Measurements from ENCODE around the gene GNG8.

DNA sequence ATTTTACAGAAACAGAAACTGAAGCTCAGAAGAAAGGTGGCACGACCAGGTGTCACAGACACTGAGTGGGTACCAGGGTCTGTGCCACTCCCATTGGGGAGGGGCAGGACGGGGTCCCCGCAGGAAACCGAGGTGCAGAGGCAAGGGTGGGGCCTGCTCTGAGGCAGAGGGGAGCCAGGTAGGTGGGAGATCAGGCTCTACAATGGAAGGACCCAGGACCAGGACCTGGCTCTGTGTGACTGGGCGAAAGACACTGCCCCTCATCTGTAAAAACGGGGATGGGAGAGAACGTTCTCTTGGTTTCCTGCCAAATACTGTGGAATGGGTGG is 13.9 kb downstream of the GNG8 start:
- TF ChIP-seq, protein P1, sequence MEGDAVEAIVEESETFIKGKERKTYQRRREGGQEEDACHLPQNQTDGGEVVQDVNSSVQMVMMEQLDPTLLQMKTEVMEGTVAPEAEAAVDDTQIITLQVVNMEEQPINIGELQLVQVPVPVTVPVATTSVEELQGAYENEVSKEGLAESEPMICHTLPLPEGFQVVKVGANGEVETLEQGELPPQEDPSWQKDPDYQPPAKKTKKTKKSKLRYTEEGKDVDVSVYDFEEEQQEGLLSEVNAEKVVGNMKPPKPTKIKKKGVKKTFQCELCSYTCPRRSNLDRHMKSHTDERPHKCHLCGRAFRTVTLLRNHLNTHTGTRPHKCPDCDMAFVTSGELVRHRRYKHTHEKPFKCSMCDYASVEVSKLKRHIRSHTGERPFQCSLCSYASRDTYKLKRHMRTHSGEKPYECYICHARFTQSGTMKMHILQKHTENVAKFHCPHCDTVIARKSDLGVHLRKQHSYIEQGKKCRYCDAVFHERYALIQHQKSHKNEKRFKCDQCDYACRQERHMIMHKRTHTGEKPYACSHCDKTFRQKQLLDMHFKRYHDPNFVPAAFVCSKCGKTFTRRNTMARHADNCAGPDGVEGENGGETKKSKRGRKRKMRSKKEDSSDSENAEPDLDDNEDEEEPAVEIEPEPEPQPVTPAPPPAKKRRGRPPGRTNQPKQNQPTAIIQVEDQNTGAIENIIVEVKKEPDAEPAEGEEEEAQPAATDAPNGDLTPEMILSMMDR (conservative IDR thresholded peaks at IDR 0.05; ENCODE audit: low read depth in 2 of 2), result no peak
- TF ChIP-seq EZH2phosphoT487 (IDR thresholded peaks at IDR 0.05; ENCODE audit: unreplicated experiment), result no peak
- no peak for TF ChIP-seq STAT1 (IDR thresholded peaks at IDR 0.05; ENCODE audit: unreplicated experiment)
- no peak for TF ChIP-seq JUNB (IDR thresholded peaks at IDR 0.05; ENCODE audit: unreplicated experiment)
- no peak for TF ChIP-seq ZNF114 (CRISPR knock-in tag; IDR thresholded peaks at IDR 0.05)
- TF ChIP-seq EZH2 (IDR thresholded peaks at IDR 0.05; ENCODE audit: low read depth, unreplicated experiment), result no peak
- TF ChIP-seq, protein P2, sequence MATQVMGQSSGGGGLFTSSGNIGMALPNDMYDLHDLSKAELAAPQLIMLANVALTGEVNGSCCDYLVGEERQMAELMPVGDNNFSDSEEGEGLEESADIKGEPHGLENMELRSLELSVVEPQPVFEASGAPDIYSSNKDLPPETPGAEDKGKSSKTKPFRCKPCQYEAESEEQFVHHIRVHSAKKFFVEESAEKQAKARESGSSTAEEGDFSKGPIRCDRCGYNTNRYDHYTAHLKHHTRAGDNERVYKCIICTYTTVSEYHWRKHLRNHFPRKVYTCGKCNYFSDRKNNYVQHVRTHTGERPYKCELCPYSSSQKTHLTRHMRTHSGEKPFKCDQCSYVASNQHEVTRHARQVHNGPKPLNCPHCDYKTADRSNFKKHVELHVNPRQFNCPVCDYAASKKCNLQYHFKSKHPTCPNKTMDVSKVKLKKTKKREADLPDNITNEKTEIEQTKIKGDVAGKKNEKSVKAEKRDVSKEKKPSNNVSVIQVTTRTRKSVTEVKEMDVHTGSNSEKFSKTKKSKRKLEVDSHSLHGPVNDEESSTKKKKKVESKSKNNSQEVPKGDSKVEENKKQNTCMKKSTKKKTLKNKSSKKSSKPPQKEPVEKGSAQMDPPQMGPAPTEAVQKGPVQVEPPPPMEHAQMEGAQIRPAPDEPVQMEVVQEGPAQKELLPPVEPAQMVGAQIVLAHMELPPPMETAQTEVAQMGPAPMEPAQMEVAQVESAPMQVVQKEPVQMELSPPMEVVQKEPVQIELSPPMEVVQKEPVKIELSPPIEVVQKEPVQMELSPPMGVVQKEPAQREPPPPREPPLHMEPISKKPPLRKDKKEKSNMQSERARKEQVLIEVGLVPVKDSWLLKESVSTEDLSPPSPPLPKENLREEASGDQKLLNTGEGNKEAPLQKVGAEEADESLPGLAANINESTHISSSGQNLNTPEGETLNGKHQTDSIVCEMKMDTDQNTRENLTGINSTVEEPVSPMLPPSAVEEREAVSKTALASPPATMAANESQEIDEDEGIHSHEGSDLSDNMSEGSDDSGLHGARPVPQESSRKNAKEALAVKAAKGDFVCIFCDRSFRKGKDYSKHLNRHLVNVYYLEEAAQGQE (IDR thresholded peaks at IDR 0.05; ENCODE audit: unreplicated experiment), result no peak
- TF ChIP-seq CREB1 (CRISPR knock-in tag; IDR thresholded peaks at IDR 0.05; ENCODE audit: low read depth), result no peak
- no peak for TF ChIP-seq POLR2AphosphoS5 (IDR thresholded peaks at IDR 0.05; ENCODE audit: low read depth)
- TF ChIP-seq NANOG (IDR thresholded peaks at IDR 0.05; ENCODE audit: borderline replicate concordance), result no peak
- TF ChIP-seq, protein P3, sequence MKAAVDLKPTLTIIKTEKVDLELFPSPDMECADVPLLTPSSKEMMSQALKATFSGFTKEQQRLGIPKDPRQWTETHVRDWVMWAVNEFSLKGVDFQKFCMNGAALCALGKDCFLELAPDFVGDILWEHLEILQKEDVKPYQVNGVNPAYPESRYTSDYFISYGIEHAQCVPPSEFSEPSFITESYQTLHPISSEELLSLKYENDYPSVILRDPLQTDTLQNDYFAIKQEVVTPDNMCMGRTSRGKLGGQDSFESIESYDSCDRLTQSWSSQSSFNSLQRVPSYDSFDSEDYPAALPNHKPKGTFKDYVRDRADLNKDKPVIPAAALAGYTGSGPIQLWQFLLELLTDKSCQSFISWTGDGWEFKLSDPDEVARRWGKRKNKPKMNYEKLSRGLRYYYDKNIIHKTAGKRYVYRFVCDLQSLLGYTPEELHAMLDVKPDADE (IDR thresholded peaks at IDR 0.05), result no peak
- TF ChIP-seq, protein P4, sequence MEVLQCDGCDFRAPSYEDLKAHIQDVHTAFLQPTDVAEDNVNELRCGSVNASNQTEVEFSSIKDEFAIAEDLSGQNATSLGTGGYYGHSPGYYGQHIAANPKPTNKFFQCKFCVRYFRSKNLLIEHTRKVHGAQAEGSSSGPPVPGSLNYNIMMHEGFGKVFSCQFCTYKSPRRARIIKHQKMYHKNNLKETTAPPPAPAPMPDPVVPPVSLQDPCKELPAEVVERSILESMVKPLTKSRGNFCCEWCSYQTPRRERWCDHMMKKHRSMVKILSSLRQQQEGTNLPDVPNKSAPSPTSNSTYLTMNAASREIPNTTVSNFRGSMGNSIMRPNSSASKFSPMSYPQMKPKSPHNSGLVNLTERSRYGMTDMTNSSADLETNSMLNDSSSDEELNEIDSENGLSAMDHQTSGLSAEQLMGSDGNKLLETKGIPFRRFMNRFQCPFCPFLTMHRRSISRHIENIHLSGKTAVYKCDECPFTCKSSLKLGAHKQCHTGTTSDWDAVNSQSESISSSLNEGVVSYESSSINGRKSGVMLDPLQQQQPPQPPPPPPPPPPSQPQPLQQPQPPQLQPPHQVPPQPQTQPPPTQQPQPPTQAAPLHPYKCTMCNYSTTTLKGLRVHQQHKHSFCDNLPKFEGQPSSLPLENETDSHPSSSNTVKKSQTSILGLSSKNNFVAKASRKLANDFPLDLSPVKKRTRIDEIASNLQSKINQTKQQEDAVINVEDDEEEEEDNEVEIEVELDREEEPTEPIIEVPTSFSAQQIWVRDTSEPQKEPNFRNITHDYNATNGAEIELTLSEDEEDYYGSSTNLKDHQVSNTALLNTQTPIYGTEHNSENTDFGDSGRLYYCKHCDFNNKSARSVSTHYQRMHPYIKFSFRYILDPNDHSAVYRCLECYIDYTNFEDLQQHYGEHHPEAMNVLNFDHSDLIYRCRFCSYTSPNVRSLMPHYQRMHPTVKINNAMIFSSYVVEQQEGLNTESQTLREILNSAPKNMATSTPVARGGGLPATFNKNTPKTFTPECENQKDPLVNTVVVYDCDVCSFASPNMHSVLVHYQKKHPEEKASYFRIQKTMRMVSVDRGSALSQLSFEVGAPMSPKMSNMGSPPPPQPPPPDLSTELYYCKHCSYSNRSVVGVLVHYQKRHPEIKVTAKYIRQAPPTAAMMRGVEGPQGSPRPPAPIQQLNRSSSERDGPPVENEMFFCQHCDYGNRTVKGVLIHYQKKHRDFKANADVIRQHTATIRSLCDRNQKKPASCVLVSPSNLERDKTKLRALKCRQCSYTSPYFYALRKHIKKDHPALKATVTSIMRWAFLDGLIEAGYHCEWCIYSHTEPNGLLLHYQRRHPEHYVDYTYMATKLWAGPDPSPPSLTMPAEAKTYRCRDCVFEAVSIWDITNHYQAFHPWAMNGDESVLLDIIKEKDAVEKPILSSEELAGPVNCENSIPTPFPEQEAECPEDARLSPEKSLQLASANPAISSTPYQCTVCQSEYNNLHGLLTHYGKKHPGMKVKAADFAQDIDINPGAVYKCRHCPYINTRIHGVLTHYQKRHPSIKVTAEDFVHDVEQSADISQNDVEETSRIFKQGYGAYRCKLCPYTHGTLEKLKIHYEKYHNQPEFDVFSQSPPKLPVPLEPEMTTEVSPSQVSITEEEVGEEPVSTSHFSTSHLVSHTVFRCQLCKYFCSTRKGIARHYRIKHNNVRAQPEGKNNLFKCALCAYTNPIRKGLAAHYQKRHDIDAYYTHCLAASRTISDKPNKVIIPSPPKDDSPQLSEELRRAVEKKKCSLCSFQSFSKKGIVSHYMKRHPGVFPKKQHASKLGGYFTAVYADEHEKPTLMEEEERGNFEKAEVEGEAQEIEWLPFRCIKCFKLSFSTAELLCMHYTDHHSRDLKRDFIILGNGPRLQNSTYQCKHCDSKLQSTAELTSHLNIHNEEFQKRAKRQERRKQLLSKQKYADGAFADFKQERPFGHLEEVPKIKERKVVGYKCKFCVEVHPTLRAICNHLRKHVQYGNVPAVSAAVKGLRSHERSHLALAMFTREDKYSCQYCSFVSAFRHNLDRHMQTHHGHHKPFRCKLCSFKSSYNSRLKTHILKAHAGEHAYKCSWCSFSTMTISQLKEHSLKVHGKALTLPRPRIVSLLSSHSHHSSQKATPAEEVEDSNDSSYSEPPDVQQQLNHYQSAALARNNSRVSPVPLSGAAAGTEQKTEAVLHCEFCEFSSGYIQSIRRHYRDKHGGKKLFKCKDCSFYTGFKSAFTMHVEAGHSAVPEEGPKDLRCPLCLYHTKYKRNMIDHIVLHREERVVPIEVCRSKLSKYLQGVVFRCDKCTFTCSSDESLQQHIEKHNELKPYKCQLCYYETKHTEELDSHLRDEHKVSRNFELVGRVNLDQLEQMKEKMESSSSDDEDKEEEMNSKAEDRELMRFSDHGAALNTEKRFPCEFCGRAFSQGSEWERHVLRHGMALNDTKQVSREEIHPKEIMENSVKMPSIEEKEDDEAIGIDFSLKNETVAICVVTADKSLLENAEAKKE (CRISPR knock-in tag; IDR thresholded peaks at IDR 0.05), result no peak

Data from GM23338 (cell line).